ENCODE measurements around the gene KLHL18.
"Not testable (repeated sequence)": the region's sequence is repeated elsewhere in the genome, so short reads cannot be mapped to it uniquely, and the experiment has no call there.

KLHL18 gene

GRCh38 chr3:47282424-47283192 is at the start of gene KLHL18, which contains the start of gene KIF9:
Gene KLHL18 (plus strand): TSS chr3:47282944. CDS start chr3:47282966, 22 bp downstream.
Gene KIF9 (minus strand): TSS chr3:47282799. CDS start chr3:47277374, 5,425 bp downstream.
- DNase-seq (ENCODE audit: low spot score) = peak; percentile 98

GRCh38 chr3:47238017-47238416 is 44.7 kb upstream of the KLHL18 start:
- DNase-seq (ENCODE audit: low spot score) = no peak

- DNase-seq (ENCODE audit: low spot score) = no peak
These were observed 42.8 kb upstream of the KLHL18 start for GRCh38 chr3:47239929-47240328.

- DNase-seq (ENCODE audit: low spot score) = no peak
These were observed 39.2 kb upstream of the KLHL18 start for GRCh38 chr3:47243419-47244147.

- DNase-seq (ENCODE audit: low spot score) = no peak
These were observed 38.1 kb upstream of the KLHL18 start for GRCh38 chr3:47244531-47245100.

GRCh38 chr3:47245271-47245670 is 37.5 kb upstream of the KLHL18 start:
- no peak for DNase-seq (ENCODE audit: low spot score)

GRCh38 chr3:47247131-47248064 is 35.3 kb upstream of the KLHL18 start:
- DNase-seq (ENCODE audit: low spot score) = no peak

GRCh38 chr3:47250309-47251060 is 32.3 kb upstream of the KLHL18 start:
- DNase-seq (ENCODE audit: low spot score) = peak; percentile 76

GRCh38 chr3:47251085-47251484 is 31.7 kb upstream of the KLHL18 start:
- not testable (repeated sequence) for DNase-seq (ENCODE audit: low spot score)

- DNase-seq (ENCODE audit: low spot score) = no peak
These were observed 31.1 kb upstream of the KLHL18 start for GRCh38 chr3:47251689-47252088.

GRCh38 chr3:47256331-47256730 is 26.4 kb upstream of the KLHL18 start:
- DNase-seq (ENCODE audit: low spot score) = not testable (repeated sequence)

GRCh38 chr3:47259114-47259513 is 23.6 kb upstream of the KLHL18 start:
- DNase-seq (ENCODE audit: low spot score) = no peak

- no peak for DNase-seq (ENCODE audit: low spot score)
These were observed 22.1 kb upstream of the KLHL18 start for GRCh38 chr3:47260605-47261004.

- no peak for DNase-seq (ENCODE audit: low spot score)
These were observed 21.4 kb upstream of the KLHL18 start for GRCh38 chr3:47261301-47261700.

- DNase-seq (ENCODE audit: low spot score) = no peak
These were observed 17.7 kb upstream of the KLHL18 start for GRCh38 chr3:47265008-47265407.

GRCh38 chr3:47265725-47266428 is 16.9 kb upstream of the KLHL18 start:
- no peak for DNase-seq (ENCODE audit: low spot score)

GRCh38 chr3:47266709-47267489 is 15.8 kb upstream of the KLHL18 start:
- DNase-seq (ENCODE audit: low spot score) = no peak

GRCh38 chr3:47267490-47267824 is 15.3 kb upstream of the KLHL18 start:
- no peak for DNase-seq (ENCODE audit: low spot score)

- DNase-seq (ENCODE audit: low spot score) = no peak
These were observed 12.2 kb upstream of the KLHL18 start for GRCh38 chr3:47270526-47270925.

- DNase-seq (ENCODE audit: low spot score) = no peak
These were observed 9.2 kb upstream of the KLHL18 start for GRCh38 chr3:47273564-47273963.
